Prostate gland (tissue), 2 donors: ENCODE data around the gene CTNNA2. TPM values are rescaled to one million over a fixed set of nuclear protein-coding genes. Genes with fewer than 3 reads are reported as not detected.

ENCODE experiments used
- DNase-seq: peaks from one replicate; pipeline ENCODE4 v3.0.0-alpha.2; 2019; ENCODE audit warnings: low spot score
- H3K27ac ChIP-seq, 2 donors: fragments of 200-600 bp; sonication (generic); 2 replicates each; pipeline ENCODE4 v1.5.1; 2017 to 2019
- H3K27me3 ChIP-seq: fragments of 200-600 bp; sonication (generic); replicated peaks from 2 replicates; pipeline ENCODE4 v1.5.1; 2019; ENCODE audit not compliant: insufficient read depth
- H3K36me3 ChIP-seq, 2 donors: fragments of 200-600 bp; sonication (generic); 1 replicate in 1 of 2; 2 replicates in 1 of 2; pipeline versions ENCODE4 v1.5.1 to v1.8.1; 2017 to 2019
- H3K4me1 ChIP-seq: fragments of 200-600 bp; sonication (generic); replicated peaks from 2 replicates; pipeline ENCODE4 v1.5.1; 2019
- H3K4me3 ChIP-seq, 2 donors: fragments of 200-600 bp; sonication (generic); 2 replicates each; pipeline ENCODE4 v1.5.1; 2017 to 2019
- H3K9me3 ChIP-seq: fragments of 200-600 bp; sonication (generic); 2 replicates; pipeline ENCODE4 v1.5.1; 2017
- CTCF ChIP-seq, 4 experiments: fragments of 200-600 bp in 2 of 4; fragments of 450-650 bp in 2 of 4; sonication (generic) in 2 of 4; IDR thresholded peaks; 1 replicate in 3 of 4; 2 replicates in 1 of 4; pipeline ENCODE4 v1.5.1; 2016 to 2019; ENCODE audit warnings: antibody characterized with exemption in 4 of 4, mild to moderate bottlenecking in 2 of 4, moderate library complexity in 2 of 4
- POLR2A ChIP-seq: fragments of 450-650 bp; IDR thresholded peaks from one replicate; pipeline ENCODE4 v1.6.1; 2016; ENCODE audit warnings: antibody characterized with exemption, mild to moderate bottlenecking
- POLR2AphosphoS5 ChIP-seq: sonication (generic); formaldehyde crosslinking; IDR thresholded peaks from one replicate; pipeline ENCODE4 v1.6.1; 2017; ENCODE audit warnings: antibody characterized with exemption
- WGBS: methylation state at CpG from one replicate; pipeline ENCODE4 v1.1.5; 2018; 5-methylcytosine and 5-hydroxymethylcytosine counted together
- intact Hi-C: fragments of 100-400 bp; cut with DNase I; formaldehyde crosslinking; loops from one replicate; pipeline ENCODE4 v1.14.2; 2022
- total RNA-seq, 2 donors: library from RNA; depleted of rRNA; stranded (reverse); fragments of >200 nt; gene quantifications; one replicate each; pipeline ENCODE4 v1.1.0, GENCODE V29; 2016

CTNNA2 gene
- total RNA-seq, 2 donors from 2014 or later, result 24.3 TPM; not detected in 1

DNA sequence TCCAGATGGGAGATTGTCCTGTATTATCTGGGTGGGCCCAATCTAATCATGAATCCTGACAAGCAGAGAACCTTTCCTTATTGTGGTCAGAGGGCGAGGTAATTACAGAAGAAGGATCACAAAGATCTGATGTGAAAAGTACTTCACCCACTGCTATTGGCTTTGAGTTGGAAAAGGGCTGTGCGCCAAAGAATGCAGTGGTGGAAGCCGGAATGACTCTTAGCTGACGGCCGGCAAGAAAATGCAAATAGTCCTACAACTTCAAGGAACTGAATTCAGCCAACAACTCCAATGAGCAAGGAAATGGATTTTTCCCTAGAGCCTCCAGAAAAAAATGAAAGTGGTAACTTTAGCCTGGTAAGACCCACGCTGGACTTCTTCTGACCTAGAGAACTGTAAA is 67.3 kb downstream of the CTNNA2 start:
- Histone ChIP-seq H3K36me3 (no peaks in the 10 kb centered on the region), H3K9me3 (no peaks in the 10 kb centered on the region), H3K4me1 (no peaks in the 10 kb centered on the region), H3K27me3 (no peaks in the 10 kb centered on the region), H3K27ac (no peak overlapping the region), H3K4me3 (no peak overlapping the region)
- no peak for DNase-seq
- intact Hi-C loops, result no loop called here
- TF ChIP-seq CTCF (IDR thresholded peaks at IDR 0.05) (no peak), POLR2AphosphoS5 (no peak), POLR2A (no peak)
- WGBS, result 64% methylated on average over 6 of the region's 6 CpGs

GRCh38 chr2:79585701-79586433 is 73.0 kb downstream of the CTNNA2 start:
- H3K36me3 ChIP-seq, result no peaks in the 10 kb centered on the region
- no peaks in the 10 kb centered on the region for H3K4me1 ChIP-seq
- no peaks in the 10 kb centered on the region for H3K9me3 ChIP-seq
- H3K4me3 ChIP-seq, result no peak overlapping the region
- DNase-seq, result no peak
- 46% methylated on average over 11 of the region's 11 CpGs for WGBS
- H3K27ac ChIP-seq, result no peak overlapping the region
- TF ChIP-seq POLR2A (no peak), CTCF (IDR thresholded peaks at IDR 0.05) (no peak), POLR2AphosphoS5 (no peak)
- intact Hi-C loops, result no loop called here
- no peaks in the 10 kb centered on the region for H3K27me3 ChIP-seq

DNA sequence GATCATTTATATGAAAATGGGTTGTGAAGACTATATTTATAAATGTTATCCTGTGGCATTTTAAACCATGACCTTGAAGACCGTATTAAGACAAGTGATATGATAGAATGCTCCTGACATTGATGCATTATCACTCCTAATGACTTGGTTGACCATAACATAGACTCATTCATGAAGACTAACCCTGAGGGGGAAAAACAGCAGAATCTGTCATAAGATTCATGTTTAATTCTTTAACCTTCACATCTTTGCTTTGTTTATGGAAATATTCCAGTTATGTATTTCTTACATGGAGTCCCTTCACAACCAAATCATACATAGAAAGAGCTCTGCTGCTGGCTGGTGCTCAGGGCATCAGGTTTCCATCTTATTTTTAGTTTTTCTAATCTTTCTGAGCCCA is 78.4 kb downstream of the CTNNA2 start:
- Histone ChIP-seq H3K9me3 (no peaks in the 10 kb centered on the region), H3K4me1 (no peaks in the 10 kb centered on the region), H3K36me3 (no peaks in the 10 kb centered on the region), H3K27ac (no peak overlapping the region), H3K4me3 (no peak overlapping the region), H3K27me3 (no peaks in the 10 kb centered on the region)
- TF ChIP-seq POLR2AphosphoS5, result no peak
- WGBS, result 92% methylated on average over 1 of the region's 1 CpG
- intact Hi-C loops, result no loop called here
- DNase-seq, result no peak

DNA sequence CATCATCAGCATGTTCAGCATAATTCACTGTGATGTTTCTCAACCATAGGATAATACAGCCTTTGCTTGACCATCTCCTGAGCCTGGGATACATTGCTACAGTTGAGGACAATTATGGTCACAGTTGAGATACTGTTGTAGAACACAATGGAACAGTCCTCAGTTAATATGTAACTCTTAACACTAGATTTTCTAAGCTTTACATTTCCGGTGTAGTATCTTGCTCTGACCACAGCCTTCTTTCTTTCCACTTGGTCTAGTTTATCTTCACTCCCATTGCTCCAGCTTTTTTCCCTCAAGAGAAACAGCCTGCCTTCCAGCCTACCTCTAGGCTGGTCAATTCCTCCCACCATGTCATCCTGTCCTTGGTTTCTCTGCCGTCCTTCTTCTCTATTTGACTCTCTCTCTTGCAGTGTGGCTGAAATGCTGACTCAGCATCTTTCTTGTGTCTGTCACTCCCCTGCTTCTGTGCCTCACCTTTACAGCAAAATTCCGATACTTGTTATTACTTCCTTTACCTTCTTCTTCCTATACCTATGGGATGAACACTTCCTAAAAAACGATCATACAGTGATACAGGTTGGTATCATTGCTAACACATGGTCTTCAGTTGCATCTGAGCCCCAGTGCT is 80.5 kb downstream of the CTNNA2 start:
- TF ChIP-seq POLR2AphosphoS5 (no peak), POLR2A (no peak), CTCF (IDR thresholded peaks at IDR 0.05) (no peak)
- DNase-seq, result no peak
- intact Hi-C loops, result no loop called here
- no peak overlapping the region for H3K4me3 ChIP-seq
- no peak overlapping the region for H3K27ac ChIP-seq
- 87% methylated on average over 4 of the region's 4 CpGs for WGBS
- no peaks in the 10 kb centered on the region for H3K27me3 ChIP-seq
- no peaks in the 10 kb centered on the region for H3K4me1 ChIP-seq
- H3K36me3 ChIP-seq, result no peaks in the 10 kb centered on the region
- no peaks in the 10 kb centered on the region for H3K9me3 ChIP-seq

- no peak for DNase-seq
- intact Hi-C loops, result no loop called here
- Histone ChIP-seq H3K9me3 (no peaks in the 10 kb centered on the region), H3K36me3 (no peaks in the 10 kb centered on the region), H3K27me3 (no peaks in the 10 kb centered on the region), H3K4me1 (no peaks in the 10 kb centered on the region), H3K4me3 (no peak overlapping the region), H3K27ac (no peak overlapping the region)
- 65% methylated on average over 3 of the region's 3 CpGs for WGBS
- TF ChIP-seq POLR2AphosphoS5 (no peak), POLR2A (no peak), CTCF (IDR thresholded peaks at IDR 0.05) (no peak)
Measured at GRCh38 chr2:79596403-79596802, 83.6 kb downstream of the CTNNA2 start.
